Measurements from ENCODE around the gene ARRDC1.
A peak's percentile ranks its signal among the peaks of the same experiment; 100 is the strongest.
"Not testable (repeated sequence)": the region's sequence is repeated elsewhere in the genome, so short reads cannot be mapped to it uniquely, and the experiment has no call there.

ARRDC1 gene

GRCh38 chr9:137619240-137620047 lies 14.0 kb downstream of the ARRDC1 start:
- DNase-seq (ENCODE audit: insufficient read length, low spot score) (no peak), FAIRE-seq (no peak)
- TF ChIP-seq SPI1 (IDR thresholded peaks at IDR 0.05; ENCODE audit: low read depth, low read length) (no peak), POU2F2 (IDR thresholded peaks at IDR 0.05; ENCODE audit: low read depth, low read length) (no peak), TAF1 (IDR thresholded peaks at IDR 0.05; ENCODE audit: low read depth, low read length) (no peak), POLR2A (IDR thresholded peaks at IDR 0.05; ENCODE audit: low read depth, low read length) (no peak), POLR2AphosphoS5 (IDR thresholded peaks at IDR 0.05; ENCODE audit: low read depth, low read length) (no peak), PAX5 (IDR thresholded peaks at IDR 0.05; ENCODE audit: insufficient read depth, low read length, severe bottlenecking) (no peak)

GRCh38 chr9:137620048-137620405 lies 14.5 kb downstream of the ARRDC1 start:
- FAIRE-seq, result no peak

GRCh38 chr9:137620581-137620980 lies 15.1 kb downstream of the ARRDC1 start:
- TF ChIP-seq POLR2A (IDR thresholded peaks at IDR 0.05; ENCODE audit: low read depth, low read length) (no peak), POU2F2 (IDR thresholded peaks at IDR 0.05; ENCODE audit: low read depth, low read length) (no peak), PAX5 (IDR thresholded peaks at IDR 0.05; ENCODE audit: insufficient read depth, low read length, severe bottlenecking) (no peak), POLR2AphosphoS5 (IDR thresholded peaks at IDR 0.05; ENCODE audit: low read depth, low read length) (no peak)
- DNase-seq (ENCODE audit: insufficient read length, low spot score) (no peak), FAIRE-seq (no peak)

More at GRCh38 chr9:137620048-137620405, 14.5 kb downstream of the ARRDC1 start:
- no peak for TF ChIP-seq POLR2AphosphoS5 (IDR thresholded peaks at IDR 0.05; ENCODE audit: low read depth, low read length)
- no peak for TF ChIP-seq POU2F2 (IDR thresholded peaks at IDR 0.05; ENCODE audit: low read depth, low read length)
- TF ChIP-seq SPI1 (IDR thresholded peaks at IDR 0.05; ENCODE audit: low read depth, low read length), result no peak
- TF ChIP-seq TAF1 (IDR thresholded peaks at IDR 0.05; ENCODE audit: low read depth, low read length), result no peak
- no peak for TF ChIP-seq POLR2A (IDR thresholded peaks at IDR 0.05; ENCODE audit: low read depth, low read length)
- DNase-seq (ENCODE audit: insufficient read length, low spot score), result no peak

GRCh38 chr9:137621131-137621757 lies 15.8 kb downstream of the ARRDC1 start:
- FAIRE-seq, result no peak
- TF ChIP-seq PAX5 (IDR thresholded peaks at IDR 0.05; ENCODE audit: insufficient read depth, low read length, severe bottlenecking) (no peak), SPI1 (IDR thresholded peaks at IDR 0.05; ENCODE audit: low read depth, low read length) (no peak), POLR2A (IDR thresholded peaks at IDR 0.05; ENCODE audit: low read depth, low read length) (no peak), POU2F2 (IDR thresholded peaks at IDR 0.05; ENCODE audit: low read depth, low read length) (no peak), POLR2AphosphoS5 (IDR thresholded peaks at IDR 0.05; ENCODE audit: low read depth, low read length) (no peak), TAF1 (IDR thresholded peaks at IDR 0.05; ENCODE audit: low read depth, low read length) (no peak)
- no peak for DNase-seq (ENCODE audit: insufficient read length, low spot score)

GRCh38 chr9:137622211-137622610 lies 16.7 kb downstream of the ARRDC1 start:
- FAIRE-seq; DNase-seq (ENCODE audit: insufficient read length, low spot score): not testable (repeated sequence)

GRCh38 chr9:137626464-137626863 lies 21.0 kb downstream of the ARRDC1 start:
- DNase-seq (ENCODE audit: insufficient read length, low spot score) (no peak), FAIRE-seq (no peak)
- TF ChIP-seq PAX5 (IDR thresholded peaks at IDR 0.05; ENCODE audit: insufficient read depth, low read length, severe bottlenecking), result no peak
- no peak for TF ChIP-seq POLR2A (IDR thresholded peaks at IDR 0.05; ENCODE audit: low read depth, low read length)
- no peak for TF ChIP-seq POU2F2 (IDR thresholded peaks at IDR 0.05; ENCODE audit: low read depth, low read length)
- no peak for TF ChIP-seq POLR2AphosphoS5 (IDR thresholded peaks at IDR 0.05; ENCODE audit: low read depth, low read length)
- no peak for TF ChIP-seq TAF1 (IDR thresholded peaks at IDR 0.05; ENCODE audit: low read depth, low read length)
- TF ChIP-seq SPI1 (IDR thresholded peaks at IDR 0.05; ENCODE audit: low read depth, low read length), result no peak

GRCh38 chr9:137627406-137627805 lies 21.9 kb downstream of the ARRDC1 start:
- DNase-seq (ENCODE audit: insufficient read length, low spot score); FAIRE-seq: not testable (repeated sequence)

- FAIRE-seq, result no peak
- TF ChIP-seq SPI1 (IDR thresholded peaks at IDR 0.05; ENCODE audit: low read depth, low read length) (no peak), PAX5 (IDR thresholded peaks at IDR 0.05; ENCODE audit: insufficient read depth, low read length, severe bottlenecking) (no peak), POLR2AphosphoS5 (IDR thresholded peaks at IDR 0.05; ENCODE audit: low read depth, low read length) (no peak), POU2F2 (IDR thresholded peaks at IDR 0.05; ENCODE audit: low read depth, low read length) (no peak), TAF1 (IDR thresholded peaks at IDR 0.05; ENCODE audit: low read depth, low read length) (no peak), POLR2A (IDR thresholded peaks at IDR 0.05; ENCODE audit: low read depth, low read length) (no peak)
- no peak for DNase-seq (ENCODE audit: insufficient read length, low spot score)
Measured at GRCh38 chr9:137630126-137630525, 24.6 kb downstream of the ARRDC1 start.

GRCh38 chr9:137630679-137631078 lies 25.2 kb downstream of the ARRDC1 start:
- FAIRE-seq (peak; percentile 57), DNase-seq (ENCODE audit: insufficient read length, low spot score) (no peak)
- no peak for TF ChIP-seq POU2F2 (IDR thresholded peaks at IDR 0.05; ENCODE audit: low read depth, low read length)
- TF ChIP-seq PAX5 (IDR thresholded peaks at IDR 0.05; ENCODE audit: insufficient read depth, low read length, severe bottlenecking), result no peak
- TF ChIP-seq TAF1 (IDR thresholded peaks at IDR 0.05; ENCODE audit: low read depth, low read length), result no peak
- no peak for TF ChIP-seq POLR2A (IDR thresholded peaks at IDR 0.05; ENCODE audit: low read depth, low read length)
- TF ChIP-seq SPI1 (IDR thresholded peaks at IDR 0.05; ENCODE audit: low read depth, low read length), result no peak
- no peak for TF ChIP-seq POLR2AphosphoS5 (IDR thresholded peaks at IDR 0.05; ENCODE audit: low read depth, low read length)

Measured in GM12891 (cell line).